GM06990 (cell line): Measurements from ENCODE around the gene CAPN2.

ENCODE experiments used
- DNase-seq: peaks from one replicate; pipeline ENCODE4 v3.0.0-alpha.2; 2011; ENCODE audit not compliant: insufficient read length; ENCODE audit errors: extremely low read depth
- H3K27me3 ChIP-seq: replicated peaks from 2 replicates; pipeline ENCODE4 v1.6.0; 2011; ENCODE audit warnings: low read length; ENCODE audit not compliant: control insufficient read depth, insufficient read depth
- H3K36me3 ChIP-seq: 2 replicates; pipeline ENCODE4 v1.5.1; 2011; ENCODE audit warnings: low read length; ENCODE audit not compliant: control insufficient read depth, insufficient read depth
- H3K4me3 ChIP-seq: replicated peaks from 2 replicates; pipeline ENCODE4 v1.5.1; 2011; ENCODE audit warnings: low read depth, mild to moderate bottlenecking, control low read depth, low read length
- TF ChIP-seq, protein P1 (sequence below): IDR thresholded peaks from 2 replicates; pipeline ENCODE4 v1.5.1; 2011; ENCODE audit warnings: low read length, control low read depth, mild to moderate bottlenecking, inconsistent platforms; ENCODE audit not compliant: insufficient read depth, poor library complexity, severe bottlenecking

The CAPN2 gene

GRCh38 chr1:223745731-223746130 lies 33.4 kb downstream of the CAPN2 start:
- no peak overlapping the region for H3K4me3 ChIP-seq
- DNase-seq = no peak
- peaks cover 13% of the 10 kb centered on the region for H3K36me3 ChIP-seq
- no peaks in the 10 kb centered on the region for H3K27me3 ChIP-seq
- TF ChIP-seq, protein P1, sequence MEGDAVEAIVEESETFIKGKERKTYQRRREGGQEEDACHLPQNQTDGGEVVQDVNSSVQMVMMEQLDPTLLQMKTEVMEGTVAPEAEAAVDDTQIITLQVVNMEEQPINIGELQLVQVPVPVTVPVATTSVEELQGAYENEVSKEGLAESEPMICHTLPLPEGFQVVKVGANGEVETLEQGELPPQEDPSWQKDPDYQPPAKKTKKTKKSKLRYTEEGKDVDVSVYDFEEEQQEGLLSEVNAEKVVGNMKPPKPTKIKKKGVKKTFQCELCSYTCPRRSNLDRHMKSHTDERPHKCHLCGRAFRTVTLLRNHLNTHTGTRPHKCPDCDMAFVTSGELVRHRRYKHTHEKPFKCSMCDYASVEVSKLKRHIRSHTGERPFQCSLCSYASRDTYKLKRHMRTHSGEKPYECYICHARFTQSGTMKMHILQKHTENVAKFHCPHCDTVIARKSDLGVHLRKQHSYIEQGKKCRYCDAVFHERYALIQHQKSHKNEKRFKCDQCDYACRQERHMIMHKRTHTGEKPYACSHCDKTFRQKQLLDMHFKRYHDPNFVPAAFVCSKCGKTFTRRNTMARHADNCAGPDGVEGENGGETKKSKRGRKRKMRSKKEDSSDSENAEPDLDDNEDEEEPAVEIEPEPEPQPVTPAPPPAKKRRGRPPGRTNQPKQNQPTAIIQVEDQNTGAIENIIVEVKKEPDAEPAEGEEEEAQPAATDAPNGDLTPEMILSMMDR = no peak

DNA sequence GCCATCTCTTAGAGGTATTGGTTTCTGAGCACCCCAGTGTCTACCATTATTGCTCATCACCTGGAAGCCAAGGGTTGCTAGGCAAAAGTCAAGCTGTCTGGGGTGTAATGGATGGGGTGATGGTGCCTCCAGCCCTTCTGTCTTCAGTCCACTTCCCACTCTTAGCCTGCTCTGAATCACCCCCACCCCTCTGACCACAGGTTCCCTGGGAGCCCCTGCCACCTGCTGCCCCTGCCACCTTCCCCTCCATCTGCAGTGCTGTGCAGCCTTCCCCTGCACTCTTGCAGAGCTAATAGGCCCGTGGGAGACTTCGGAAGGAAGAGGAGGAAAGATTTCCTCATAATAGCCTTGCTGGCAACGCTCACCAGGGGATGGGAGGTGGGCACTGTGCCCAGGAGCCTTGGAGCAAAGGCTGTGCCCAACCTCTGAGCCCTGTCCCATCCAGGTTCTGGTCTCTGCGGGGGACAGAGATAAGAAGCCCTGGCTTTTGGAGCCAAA lies 35.5 kb downstream of the CAPN2 start:
- H3K36me3 ChIP-seq = peaks cover 32% of the 10 kb centered on the region
- TF ChIP-seq, protein P1 = no peak
- no peak overlapping the region for H3K4me3 ChIP-seq
- H3K27me3 ChIP-seq = no peaks in the 10 kb centered on the region
- no peak for DNase-seq

GRCh38 chr1:223748405-223748772 lies 36.0 kb downstream of the CAPN2 start:
- Histone ChIP-seq H3K36me3 (peaks cover 34% of the 10 kb centered on the region), H3K4me3 (peak overlapping the region; percentile 61), H3K27me3 (no peaks in the 10 kb centered on the region)
- DNase-seq = no peak
- TF ChIP-seq, protein P1 = no peak

GRCh38 chr1:223748773-223749733 lies 36.7 kb downstream of the CAPN2 start:
- Histone ChIP-seq H3K27me3 (no peaks in the 10 kb centered on the region), H3K36me3 (peaks cover 35% of the 10 kb centered on the region), H3K4me3 (peak overlapping the region; percentile 61)
- peak; percentile 78 for DNase-seq
- TF ChIP-seq, protein P1 = peak; percentile 84

DNA sequence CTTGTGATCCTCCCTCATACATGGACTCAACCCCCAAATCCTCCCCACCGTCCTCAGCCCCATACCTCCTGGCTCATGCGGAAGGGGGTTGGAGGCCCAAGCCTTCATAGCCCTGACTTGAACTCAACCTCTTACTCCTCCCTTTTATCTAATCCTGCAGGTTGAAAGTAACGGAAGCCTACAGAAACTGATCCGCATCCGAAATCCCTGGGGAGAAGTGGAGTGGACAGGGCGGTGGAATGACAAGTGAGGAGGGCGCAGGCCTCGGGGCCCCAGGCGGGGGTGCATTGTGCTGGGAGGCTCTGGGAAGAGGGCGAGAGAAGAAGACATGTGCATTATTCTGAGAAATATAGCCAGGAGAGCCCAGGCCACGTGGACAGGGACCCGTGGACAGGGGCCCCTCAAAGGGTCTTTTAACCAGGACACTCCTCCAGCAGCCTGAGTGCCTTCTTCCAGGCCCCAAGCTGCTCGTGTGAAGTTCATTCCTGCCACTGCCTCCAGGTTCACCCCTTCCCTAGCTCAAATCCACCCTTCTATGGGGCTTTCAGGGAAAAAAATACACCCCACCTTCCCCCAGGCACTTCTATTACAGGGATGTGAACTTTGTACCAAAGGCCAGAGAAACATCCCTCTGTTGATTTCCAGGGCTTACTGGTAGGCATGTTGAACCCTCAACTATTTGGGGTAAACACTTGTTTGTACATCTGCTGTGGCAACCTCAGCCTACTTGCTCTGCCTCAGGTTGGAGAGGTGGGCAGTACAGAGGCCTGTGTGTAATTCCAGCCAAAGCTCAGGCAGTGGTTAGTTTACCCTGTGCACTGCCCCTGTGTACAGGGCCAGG lies 38.6 kb downstream of the CAPN2 start:
- H3K36me3 ChIP-seq = peaks cover 34% of the 10 kb centered on the region
- DNase-seq = no peak
- H3K27me3 ChIP-seq = no peaks in the 10 kb centered on the region
- H3K4me3 ChIP-seq = no peak overlapping the region
- TF ChIP-seq, protein P1 = no peak
